Stimulated activated CD4-positive, alpha-beta T cell treated with anti-CD3 and anti-CD28 coated beads, Interleukin-12 subunit alpha, Interleukin-12 subunit beta, amount 100 ng/mL, for 4 hours (primary cell): ENCODE measurements around the gene NLRP5.
"Not testable (repeated sequence)": the region's sequence is repeated elsewhere in the genome, so short reads cannot be mapped to it uniquely, and the experiment has no call there.

Source experiments
- DNase-seq: peaks from one replicate; pipeline ENCODE4 v3.0.0-alpha.2; 2020

Gene NLRP5

DNA sequence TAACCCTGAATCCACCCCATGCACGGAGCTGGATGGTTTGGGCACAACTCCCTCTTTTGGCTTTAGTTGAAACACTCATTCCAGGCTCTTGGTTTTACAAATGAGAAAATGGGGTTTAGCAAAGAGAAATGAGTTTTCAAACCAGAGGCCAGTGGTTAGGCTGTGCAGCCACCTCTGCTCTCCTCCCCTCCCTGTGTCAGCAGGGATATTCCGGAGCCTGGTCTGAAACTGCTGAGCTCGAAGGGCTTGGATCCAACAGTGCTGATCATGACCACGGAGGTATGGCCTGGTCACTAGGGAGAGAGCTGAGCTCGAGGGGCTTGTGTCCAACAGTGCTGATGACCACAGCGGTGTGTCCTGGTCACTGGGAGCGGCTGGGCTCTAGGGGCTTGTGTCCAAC lies 93.0 kb downstream of the NLRP5 start:
- DNase-seq: no peak

DNA sequence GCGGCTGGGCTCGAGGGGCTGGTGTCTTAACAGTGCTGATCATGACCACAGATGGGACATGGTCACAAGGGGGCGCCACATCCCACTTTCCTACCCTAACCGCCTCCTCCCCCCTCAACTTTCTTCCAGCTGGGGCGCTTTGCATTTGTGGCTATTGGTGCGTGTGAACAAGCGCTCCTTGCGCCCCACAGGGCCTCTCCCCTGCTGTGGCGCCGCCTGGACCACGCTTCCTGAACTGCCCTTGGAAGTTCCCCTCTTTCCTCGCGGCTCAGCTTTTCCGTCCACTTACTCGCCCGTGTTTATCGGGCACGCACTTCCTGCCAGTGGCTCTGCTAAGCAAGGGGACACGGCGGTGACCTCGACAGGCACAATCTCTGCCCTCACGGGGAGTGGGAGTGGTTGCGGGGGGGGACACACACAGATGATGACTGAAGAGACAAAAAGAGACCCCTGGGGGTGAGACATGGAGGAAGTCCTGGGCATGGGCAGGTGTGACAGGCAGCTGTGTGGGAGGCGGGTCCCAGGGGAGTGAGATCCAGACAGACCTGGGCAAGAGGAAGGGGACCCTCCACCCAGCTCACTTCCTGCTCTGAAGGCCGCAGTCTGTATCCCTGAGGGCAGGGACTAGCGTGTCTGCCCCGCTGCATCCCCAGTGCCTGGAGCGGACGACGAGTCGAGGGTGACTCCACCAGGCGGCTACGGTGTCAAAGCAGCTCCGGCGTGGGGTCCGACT lies 94.3 kb downstream of the NLRP5 start:
- peak; percentile 69 for DNase-seq

DNA sequence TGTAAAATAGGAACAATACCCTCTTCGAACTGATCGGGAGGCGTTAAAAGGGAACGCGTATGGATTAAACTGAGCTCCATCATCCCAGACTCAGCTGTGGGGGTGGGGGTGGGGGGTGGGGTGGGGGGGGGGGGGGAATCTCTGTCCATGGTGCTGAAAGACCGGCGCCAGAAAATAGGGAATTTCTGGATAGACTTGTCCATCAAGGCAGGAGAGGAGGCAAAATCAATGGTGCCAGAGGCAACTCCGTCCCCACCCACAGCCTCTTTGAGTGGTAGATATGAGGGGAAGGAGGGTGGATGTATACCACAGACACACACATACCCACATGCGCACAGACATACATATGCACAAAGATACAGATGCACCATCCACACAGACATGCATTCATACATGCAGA lies 97.1 kb downstream of the NLRP5 start:
- no peak for DNase-seq

DNA sequence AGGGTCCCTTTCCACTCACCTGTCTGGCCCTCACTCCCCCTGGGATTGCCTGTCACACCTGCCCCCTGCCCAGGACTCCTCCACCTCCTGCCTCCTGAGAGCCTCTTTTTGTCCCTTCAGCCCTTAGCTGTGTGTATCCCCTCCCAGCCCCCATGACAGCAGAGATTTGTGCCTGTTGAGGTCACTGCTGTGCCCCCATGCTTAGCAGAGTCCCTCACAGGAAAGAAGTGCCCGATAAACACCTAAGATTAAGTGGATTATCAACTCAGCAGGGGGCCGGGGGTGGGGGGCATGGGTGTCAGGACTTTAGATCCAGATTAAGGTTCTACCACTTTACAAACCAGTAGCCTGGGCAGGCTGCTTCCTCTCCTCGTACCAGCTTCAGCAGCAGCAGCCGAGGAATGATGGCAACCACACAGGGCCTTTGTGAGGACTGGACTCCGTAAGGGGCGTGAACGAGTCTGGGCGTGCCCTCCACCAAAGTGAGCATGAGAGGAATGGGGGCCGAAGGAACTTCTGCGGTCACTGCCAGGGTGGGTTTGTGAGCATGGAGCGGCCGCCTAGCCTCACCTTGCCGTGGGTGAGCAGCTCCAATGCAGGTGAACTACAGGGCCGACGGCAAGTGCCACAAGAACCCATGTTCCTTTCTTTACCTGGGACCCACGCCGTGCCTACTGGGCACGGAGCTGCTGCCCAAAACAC lies 98.4 kb downstream of the NLRP5 start:
- no peak for DNase-seq

DNA sequence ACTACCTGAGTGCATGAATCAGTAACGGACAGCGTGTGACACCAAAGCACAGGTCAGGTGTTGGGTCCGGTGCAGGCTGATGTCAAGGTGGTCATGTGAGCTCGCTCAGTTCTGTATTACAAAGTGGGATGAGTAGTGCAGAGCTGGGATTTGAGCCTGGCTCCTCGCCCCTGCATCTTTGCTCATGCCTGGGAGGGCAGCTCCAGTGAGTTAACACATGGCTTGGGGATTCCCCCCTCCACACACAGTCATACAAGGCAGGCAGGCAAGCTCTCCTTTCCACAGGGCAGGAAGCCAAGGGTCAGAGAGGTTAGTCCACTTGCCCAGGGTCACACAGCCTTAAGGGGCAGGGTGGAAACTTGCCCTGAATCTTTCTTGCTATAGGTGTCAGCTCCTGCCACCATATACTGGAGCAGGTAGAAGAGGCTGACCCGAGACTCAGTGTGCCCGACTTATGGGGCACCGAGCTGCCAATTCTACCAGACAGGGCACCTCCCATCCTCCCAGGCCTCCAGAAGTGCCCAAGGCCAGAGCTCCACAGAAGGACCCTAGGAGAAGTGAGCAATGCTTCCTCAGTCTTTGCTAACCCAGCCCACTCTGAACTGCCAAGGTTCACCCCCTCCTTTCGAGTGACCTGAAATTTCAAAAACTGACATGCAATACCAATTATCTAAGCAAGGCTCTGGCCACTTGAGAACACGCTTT lies 99.1 kb downstream of the NLRP5 start:
- no peak for DNase-seq

DNA sequence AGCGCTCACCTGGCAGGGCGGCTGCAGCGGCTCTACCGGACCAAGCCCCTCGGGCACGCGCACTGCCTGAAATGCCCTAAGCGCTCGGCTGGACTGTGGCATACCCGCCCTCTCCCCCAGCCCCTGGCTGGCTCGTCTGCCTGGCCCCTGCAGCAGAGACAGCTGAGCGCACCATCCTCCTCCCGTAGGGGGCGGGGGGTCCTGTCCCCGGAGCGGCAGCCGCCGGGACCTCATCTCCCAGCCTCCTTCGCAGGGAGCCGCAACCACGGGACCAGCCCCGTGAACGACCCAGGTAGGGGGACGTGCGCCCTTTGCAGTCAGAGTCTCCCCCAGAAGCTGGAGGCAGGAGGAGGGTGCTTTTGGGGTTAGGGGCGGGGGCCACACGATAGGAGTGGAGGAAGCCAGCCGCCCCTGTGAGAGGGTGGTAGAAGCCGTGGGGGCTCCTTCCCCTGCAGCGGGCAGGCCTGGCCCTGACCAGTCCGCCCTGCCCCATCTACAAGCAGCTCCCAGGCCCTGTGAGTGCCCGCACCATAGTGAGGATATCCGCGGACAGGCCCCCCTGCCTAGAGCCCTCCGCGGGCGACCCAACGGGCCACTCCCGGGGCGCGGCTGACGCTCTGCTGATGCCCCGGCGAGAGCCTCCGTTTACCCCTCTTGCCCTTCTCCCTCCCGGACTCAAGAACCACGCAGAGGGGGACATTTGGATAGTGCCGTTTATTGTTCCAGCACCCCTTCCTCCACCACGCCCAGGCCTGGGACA lies 100.3 kb downstream of the NLRP5 start:
- DNase-seq: no peak

DNA sequence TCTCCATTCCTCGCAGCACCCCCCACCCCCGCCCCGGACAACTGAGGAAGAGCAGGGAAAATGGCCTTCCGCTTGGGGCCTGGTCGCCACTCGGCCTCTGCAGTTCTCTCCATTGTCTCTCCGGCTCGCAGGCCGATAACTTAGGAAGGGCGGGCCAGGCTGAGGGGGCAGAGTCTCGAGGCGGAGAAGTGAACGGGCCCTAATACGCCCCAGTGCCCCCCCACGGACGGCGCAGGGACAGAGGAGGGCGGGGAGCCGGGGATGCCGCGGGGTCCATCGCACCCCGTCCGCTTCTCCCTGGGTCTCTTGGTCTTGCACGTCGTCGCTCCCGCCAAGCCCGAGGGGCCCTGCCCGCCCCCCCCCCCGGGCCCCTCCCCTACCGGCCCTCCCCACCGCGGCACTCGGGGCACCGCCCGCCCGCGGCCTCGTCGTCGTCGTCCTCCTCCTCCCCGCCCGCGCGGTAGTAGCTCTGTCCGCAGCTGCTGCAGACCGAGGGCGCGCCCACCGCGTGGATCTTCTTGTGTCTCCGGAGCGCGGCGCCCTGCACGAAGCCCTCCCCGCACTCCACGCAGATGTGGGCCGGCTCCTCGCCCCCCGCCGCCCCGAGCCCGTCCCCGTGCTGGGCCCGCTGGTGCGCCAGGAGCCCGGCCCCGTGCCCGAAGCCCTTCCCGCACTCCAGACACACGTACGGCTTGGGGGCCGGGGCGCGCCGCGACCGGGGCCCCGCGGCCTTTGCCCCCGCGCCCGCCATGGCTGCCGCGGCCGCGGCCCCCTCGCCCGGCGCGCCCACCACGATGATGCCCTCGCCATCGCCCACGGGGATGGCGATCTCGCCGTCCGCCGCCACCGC lies 101.3 kb downstream of the NLRP5 start:
- DNase-seq: no peak

DNA sequence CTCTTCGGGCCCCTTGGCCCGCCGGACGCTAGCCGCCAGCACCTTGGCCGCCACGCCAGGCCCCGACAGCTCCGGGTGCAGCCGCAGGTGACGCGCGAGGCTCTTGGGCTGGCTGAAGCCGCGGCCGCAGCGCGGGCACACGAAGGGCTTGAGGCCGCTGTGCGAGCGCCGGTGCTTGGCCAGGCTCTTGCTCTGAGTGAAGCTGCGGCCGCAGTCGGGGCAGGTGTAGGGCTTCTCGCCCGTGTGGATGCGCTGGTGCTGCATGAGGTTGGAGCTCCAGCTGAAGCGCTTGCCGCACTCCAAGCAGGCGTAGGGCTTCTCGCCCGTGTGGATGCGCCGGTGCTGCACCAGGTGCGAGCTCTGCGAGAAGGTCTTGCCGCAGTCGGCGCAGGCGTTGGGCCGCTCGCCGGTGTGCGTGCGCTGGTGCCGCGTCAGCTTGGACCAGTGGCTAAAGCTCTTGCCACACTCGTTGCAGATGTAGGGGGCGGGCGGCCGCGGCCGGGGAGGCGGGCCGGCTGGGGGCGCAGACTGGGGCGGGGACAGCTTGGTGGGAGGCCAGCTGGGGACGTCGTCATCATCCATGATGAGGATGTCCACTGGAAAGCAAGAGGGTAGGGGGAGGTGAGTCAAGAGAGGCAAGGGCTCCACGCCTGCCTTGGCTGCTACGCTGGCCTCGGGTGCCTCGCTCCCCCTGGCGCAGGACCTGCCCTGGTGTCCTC lies 102.1 kb downstream of the NLRP5 start:
- no peak for DNase-seq

DNA sequence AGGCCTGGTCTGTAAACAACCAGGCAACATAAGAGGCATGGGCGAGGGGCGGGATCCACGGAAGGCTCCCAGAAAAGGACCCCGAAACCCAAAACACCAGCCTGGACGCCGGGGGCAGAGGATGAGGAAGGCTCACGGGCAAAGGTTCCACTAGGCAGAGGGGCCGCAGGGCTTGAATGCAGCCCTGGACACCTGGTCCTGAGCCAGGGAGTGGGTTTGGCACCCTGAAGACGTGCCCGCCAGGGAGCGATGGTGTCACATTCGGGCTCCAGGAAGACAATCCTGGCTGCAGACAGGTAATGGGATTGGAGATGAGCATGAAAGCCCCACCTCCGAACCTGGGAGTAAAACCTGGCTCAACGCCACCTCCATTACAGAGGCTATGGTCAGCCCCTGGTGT lies 102.8 kb downstream of the NLRP5 start:
- DNase-seq: no peak

DNA sequence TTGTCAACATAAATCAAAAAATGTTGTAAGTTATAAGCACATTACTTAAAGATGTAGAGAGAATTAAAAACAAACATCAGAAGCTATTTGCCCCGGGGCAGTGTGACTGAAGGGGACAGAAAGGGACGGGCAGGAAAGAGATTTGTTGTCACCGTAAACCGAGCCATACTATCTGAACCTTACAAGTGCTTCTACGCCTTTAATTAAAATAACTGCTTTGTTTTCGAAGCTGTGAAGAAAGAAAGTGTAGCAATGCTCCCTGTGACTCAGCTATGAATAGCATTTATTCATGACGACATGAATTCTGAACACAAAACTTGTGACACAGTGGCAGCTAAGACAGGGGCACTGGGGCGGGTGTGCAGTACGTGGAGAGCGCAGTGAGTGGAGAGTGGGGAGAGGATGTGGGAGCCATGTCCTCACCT lies 104.5 kb downstream of the NLRP5 start:
- DNase-seq: no peak

DNA sequence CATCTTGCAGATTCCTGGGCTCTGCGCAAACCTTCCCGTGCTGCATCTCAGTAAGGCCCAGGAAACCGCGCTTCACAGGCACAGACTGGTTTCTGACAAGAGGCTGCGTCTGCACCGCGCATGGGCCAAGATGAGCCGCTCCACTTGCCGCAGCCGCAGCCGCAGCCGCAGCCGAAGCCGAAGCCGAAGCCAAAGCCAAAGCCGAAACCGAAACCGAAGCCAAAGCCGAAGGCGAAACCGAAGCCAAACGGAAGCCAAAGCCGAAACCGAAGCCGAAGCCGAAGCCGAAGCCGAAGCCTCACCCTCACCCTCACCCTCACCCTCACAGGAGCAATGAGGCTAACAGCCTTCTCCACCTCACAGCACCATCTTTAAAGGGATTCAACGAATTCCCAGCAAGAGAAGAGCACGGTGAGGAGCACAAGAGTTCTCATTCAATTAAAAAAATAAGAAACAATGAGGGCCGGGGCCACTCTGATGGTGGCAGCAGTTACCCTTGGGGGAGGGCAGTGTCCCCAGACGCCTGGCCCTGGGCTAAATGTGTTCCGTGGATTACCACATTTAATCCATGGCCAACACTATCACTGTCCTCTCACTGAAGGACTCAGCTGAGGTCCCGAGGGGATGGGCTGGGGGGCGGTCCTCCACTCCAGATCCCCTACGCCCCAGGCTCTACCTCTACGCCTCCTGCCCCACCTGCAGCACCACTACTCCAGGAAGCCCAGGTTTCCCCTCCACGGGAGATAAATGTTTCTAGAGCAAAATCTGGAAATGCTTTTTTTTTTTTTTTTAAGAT lies 105.4 kb downstream of the NLRP5 start:
- DNase-seq: no peak

DNA sequence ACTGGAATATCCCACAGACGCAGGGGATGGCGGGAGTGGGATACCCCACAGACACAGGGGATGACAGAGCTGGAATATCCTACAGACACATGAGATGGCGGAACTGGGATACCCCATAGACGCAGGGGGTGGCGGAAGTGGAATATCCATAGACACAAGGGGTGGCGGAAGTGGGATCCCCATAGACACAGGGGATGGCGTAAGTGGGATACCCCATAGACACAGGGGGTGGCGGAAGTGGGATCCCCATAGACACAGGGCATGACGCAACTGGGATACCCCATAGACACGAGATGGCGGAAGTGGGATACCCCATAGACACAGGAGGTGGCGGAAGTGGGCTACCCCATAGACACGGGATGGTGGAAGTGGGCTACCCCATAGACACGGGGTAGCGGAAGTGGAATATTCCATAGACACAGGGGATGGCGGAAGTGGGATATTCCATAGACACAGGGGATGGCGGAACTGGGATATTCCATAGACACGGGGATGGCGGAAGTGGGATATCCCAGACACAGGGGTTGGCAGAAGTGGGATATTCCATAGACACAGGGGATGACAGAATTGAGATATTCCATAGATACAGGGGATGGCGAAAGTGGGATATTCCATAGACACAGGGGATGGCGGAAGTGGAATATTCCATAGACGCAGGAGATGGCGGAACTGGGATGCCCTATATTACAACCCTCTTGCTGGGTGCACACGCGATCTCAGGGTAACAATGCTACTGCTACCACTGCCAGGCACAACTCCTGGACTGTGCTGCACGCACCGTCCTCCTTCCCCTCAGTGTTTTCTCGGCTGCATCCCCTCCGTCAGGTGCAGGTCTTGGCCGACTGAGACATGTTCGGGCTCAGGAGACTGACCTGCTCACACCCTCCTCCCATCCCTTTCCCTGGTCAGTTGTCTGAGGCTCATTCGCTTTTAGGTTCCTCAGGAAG lies 106.4 kb downstream of the NLRP5 start:
- DNase-seq: no peak

DNA sequence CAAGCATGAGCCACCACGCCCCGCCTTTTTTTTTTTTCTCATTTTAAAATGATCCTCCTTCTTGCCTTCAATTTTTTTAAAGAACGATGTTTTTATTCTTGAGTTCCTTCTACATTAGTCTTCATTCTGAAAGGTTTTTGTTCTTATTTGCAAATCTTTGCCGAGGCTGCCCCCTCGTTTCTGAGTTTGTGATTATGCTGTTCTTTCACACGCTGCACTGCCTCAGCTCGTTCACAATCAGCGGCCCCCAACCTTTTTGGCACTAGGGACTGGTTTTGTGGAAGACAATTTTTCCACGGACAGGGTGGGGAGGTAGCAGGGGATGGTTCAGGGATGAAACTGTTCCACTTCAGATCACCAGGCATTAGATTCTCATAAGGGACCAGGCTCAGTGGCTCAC lies 107.9 kb downstream of the NLRP5 start:
- DNase-seq: no peak

DNA sequence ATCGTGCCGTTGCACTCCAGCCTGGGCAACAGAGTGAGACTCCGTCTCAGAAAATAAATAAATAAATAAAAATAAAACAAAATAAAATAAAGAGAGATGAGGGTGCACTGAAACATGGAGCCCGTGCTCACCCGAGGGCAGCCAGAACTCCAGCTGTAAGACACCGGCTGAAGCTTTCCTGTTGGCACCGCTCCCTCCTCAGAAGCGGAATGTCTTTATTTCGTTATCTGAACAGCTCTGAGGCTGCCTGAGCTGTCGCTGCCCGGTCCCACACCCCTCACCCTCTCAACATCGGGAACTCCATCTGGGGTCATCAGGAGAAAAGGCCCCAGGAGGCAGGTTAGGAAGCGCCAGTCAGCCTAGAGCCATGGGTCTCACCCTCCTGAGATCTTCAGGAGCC lies 110.1 kb downstream of the NLRP5 start:
- DNase-seq: no peak

DNA sequence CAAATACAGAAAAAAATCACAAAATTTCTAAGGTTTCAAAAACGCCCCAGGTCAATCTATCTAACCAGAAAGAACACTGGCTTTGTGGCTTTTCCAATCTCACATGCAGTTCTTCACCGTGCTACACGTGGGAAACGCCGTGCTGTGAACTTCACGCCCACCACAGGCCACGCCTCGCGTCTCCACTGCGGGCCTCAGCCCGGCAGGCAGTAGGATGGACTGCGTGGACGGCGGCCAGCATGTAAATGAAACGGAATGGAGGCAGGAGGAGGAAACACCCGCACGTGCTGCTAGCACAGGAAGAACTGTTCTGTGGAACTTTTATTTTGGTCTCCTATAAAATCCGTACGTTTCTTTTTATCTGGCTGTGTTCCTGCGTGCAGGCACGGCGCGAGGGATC lies 110.7 kb downstream of the NLRP5 start:
- DNase-seq: no peak

DNA sequence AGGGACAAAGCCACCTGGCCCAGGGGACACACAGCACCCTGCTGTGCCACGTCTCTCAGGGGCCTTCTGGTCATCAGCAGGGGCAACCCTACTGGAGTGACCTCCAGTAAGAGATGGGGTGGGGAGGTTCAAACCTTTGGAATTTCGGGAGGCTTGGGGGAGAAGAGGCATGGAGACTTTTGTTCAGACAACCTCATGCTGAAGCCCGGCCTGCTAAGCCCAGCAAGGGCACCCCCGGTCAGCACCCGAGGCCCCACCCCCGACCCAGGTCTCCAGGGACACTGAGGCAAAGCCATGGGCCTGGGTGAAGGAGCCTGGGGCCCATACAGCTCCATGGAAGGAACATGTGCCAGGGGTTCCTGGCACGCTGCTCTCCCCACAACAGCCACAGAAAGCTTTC lies 111.2 kb downstream of the NLRP5 start:
- DNase-seq: no peak

DNA sequence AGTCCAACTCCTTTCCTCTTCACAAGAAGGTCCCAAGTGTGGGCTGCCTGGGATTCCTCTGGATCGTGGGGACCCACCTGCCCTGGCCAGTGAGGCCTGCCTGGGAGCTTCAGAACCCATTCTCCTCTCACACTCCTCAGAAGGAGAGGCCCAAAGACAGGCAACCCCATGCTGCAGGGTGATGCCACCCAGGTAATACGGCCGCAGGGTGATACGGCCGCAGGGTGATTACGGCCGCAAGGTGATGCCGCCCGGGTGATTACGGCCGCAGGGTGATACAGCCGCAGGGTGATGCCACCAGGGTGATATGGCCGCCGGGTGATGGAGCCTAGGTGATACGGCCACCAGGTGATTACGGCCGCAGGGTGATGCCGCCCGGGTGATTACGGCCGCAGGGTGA lies 111.7 kb downstream of the NLRP5 start:
- DNase-seq: not testable (repeated sequence)

DNA sequence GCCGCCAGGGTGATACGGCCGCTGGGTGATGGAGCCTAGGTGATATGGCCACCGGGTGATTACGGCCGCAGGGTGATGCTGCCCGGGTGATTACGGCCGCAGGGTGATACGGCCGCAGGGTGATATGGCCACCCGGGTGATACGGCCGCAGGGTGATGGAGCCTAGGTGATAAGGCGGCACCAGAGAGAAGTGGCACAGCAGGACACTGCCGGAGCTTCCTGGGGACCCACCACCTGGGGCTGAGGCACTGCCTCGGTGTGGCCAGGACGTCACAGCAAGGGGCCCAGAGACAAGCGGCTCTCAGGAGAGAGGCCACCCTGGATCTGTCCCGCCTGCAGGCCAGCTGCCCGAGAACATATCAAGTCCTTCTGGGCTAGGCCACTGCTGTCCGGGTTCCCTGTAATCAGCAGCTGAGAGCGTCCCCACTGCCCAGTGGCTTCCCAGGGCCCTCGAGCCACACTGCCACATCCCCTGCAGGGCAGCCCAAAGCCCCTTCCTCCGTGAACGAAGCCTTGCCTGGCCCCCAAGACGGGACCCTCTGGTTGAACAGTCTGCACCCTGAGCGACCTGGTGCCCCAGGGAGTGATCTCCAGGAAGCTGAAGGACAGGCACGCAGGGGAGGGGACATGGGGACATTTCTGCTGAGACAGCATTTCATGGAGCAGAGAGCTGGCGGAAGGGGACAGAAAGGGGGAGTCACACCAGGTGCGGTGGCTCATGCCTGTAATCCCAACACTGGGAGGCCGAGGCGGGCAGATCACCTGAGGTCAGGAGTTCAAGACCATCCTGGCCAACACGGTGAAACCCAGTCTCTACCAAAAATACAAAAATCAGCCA lies 112.4 kb downstream of the NLRP5 start:
- no peak for DNase-seq
